Measurements from ENCODE around the gene PAPOLG. TPM values are rescaled to one million over a fixed set of nuclear protein-coding genes. Genes with fewer than 3 reads are reported as not detected.
A peak's percentile ranks its signal among the peaks of the same experiment; 100 is the strongest.

Gene PAPOLG
- total RNA-seq, 2 experiments from 2014 or later: 25.9 to 26.2 TPM

GRCh38 chr2:60741576-60741975 lies 14.5 kb upstream of the PAPOLG start:
- Mint-ChIP-seq H3K4me3 (no peak overlapping the region), H3K36me3 (no peaks in the 10 kb centered on the region), H3K4me1 (peaks cover 18% of the 10 kb centered on the region), H3K9me3 (peaks cover 2% of the 10 kb centered on the region), H3K27ac (no peak overlapping the region), H3K27me3 (peaks cover 33% of the 10 kb centered on the region)
- no peak for ATAC-seq (ENCODE audit: low read depth)
- no peak for DNase-seq
- POLR2A ChIA-PET: no interaction called here

GRCh38 chr2:60742419-60742818 lies 13.6 kb upstream of the PAPOLG start:
- Mint-ChIP-seq H3K36me3 (no peaks in the 10 kb centered on the region), H3K9me3 (peaks cover 2% of the 10 kb centered on the region), H3K4me3 (no peak overlapping the region), H3K4me1 (peaks cover 18% of the 10 kb centered on the region), H3K27me3 (peaks cover 26% of the 10 kb centered on the region), H3K27ac (no peak overlapping the region)
- ATAC-seq (ENCODE audit: low read depth): no peak
- POLR2A ChIA-PET: no interaction called here
- DNase-seq: no peak

GRCh38 chr2:60745330-60745729 lies 10.7 kb upstream of the PAPOLG start:
- Mint-ChIP-seq H3K9me3 (no peaks in the 10 kb centered on the region), H3K27ac (peak overlapping the region; percentile 77), H3K4me3 (no peak overlapping the region), H3K27me3 (peaks cover 13% of the 10 kb centered on the region), H3K4me1 (peaks cover 18% of the 10 kb centered on the region), H3K36me3 (no peaks in the 10 kb centered on the region)
- DNase-seq (no peak), ATAC-seq (ENCODE audit: low read depth) (peak; percentile 17)
- POLR2A ChIA-PET: interaction anchor here (1.3 to 2.2 kb wide), 2 partner anchors 10 to 11 kb away, joined by 3 to 8 read pairs; partner anchors contain the start of gene PAPOLG

- peaks cover 14% of the 10 kb centered on the region for H3K27me3 Mint-ChIP-seq
- H3K4me3 Mint-ChIP-seq: peak overlapping the region; percentile 60
- ATAC-seq (ENCODE audit: low read depth): peak; percentile 86
- peak; percentile 46 for DNase-seq
- POLR2A ChIA-PET: interaction anchor here (2.5 kb wide), 1 partner anchor 10 kb away, joined by 11 read pairs; the partner anchor contains the start of gene PAPOLG
- H3K9me3 Mint-ChIP-seq: no peaks in the 10 kb centered on the region
- H3K36me3 Mint-ChIP-seq: no peaks in the 10 kb centered on the region
- H3K4me1 Mint-ChIP-seq: peaks cover 18% of the 10 kb centered on the region
- peak overlapping the region; percentile 77 for H3K27ac Mint-ChIP-seq
Observed at GRCh38 chr2:60745761-60746160, 10.3 kb upstream of the PAPOLG start.

- Mint-ChIP-seq H3K27me3 (peaks cover 17% of the 10 kb centered on the region), H3K36me3 (no peaks in the 10 kb centered on the region), H3K4me3 (peak overlapping the region; percentile 42), H3K4me1 (peaks cover 18% of the 10 kb centered on the region), H3K9me3 (no peaks in the 10 kb centered on the region), H3K27ac (peak overlapping the region; percentile 77)
- POLR2A ChIA-PET: interaction anchor here (2.5 kb wide), 1 partner anchor 10 kb away, joined by 11 read pairs; the partner anchor contains the start of gene PAPOLG
- DNase-seq: no peak
- no peak for ATAC-seq (ENCODE audit: low read depth)
Observed at GRCh38 chr2:60746318-60746717, 9.8 kb upstream of the PAPOLG start.

- Mint-ChIP-seq H3K27me3 (no peaks in the 10 kb centered on the region), H3K27ac (no peak overlapping the region), H3K36me3 (peaks cover 28% of the 10 kb centered on the region), H3K4me1 (peaks cover 23% of the 10 kb centered on the region), H3K9me3 (no peaks in the 10 kb centered on the region), H3K4me3 (no peak overlapping the region)
- DNase-seq (no peak), ATAC-seq (ENCODE audit: low read depth) (no peak)
- POLR2A ChIA-PET: interaction anchor here (0.6 kb wide), 1 partner anchor 248 kb away, joined by 3 read pairs; no protein-coding TSS in a partner anchor
Observed at GRCh38 chr2:60759654-60760053, 3.6 kb downstream of the PAPOLG start.

GRCh38 chr2:60764736-60765534 lies 8.9 kb downstream of the PAPOLG start:
- ATAC-seq (ENCODE audit: low read depth) (no peak), DNase-seq (no peak)
- H3K4me3 Mint-ChIP-seq: no peak overlapping the region
- H3K27ac Mint-ChIP-seq: no peak overlapping the region
- H3K4me1 Mint-ChIP-seq: peaks cover 3% of the 10 kb centered on the region
- peaks cover 44% of the 10 kb centered on the region for H3K36me3 Mint-ChIP-seq
- no peaks in the 10 kb centered on the region for H3K27me3 Mint-ChIP-seq
- no peaks in the 10 kb centered on the region for H3K9me3 Mint-ChIP-seq
- POLR2A ChIA-PET: interaction anchor here (1.2 to 1.4 kb wide), 2 partner anchors 8 to 9 kb away, joined by 3 to 5 read pairs; partner anchors contain the start of gene PAPOLG

GRCh38 chr2:60766283-60766682 lies 10.2 kb downstream of the PAPOLG start:
- Mint-ChIP-seq H3K4me1 (peaks cover 3% of the 10 kb centered on the region), H3K9me3 (no peaks in the 10 kb centered on the region), H3K36me3 (peaks cover 37% of the 10 kb centered on the region), H3K27me3 (no peaks in the 10 kb centered on the region), H3K4me3 (no peak overlapping the region), H3K27ac (no peak overlapping the region)
- POLR2A ChIA-PET: interaction anchor here (1.4 kb wide), 1 partner anchor 10 kb away, joined by 5 read pairs; the partner anchor contains the start of gene PAPOLG
- no peak for ATAC-seq (ENCODE audit: low read depth)
- DNase-seq: no peak

- H3K27me3 Mint-ChIP-seq: no peaks in the 10 kb centered on the region
- peaks cover 27% of the 10 kb centered on the region for H3K36me3 Mint-ChIP-seq
- no peak overlapping the region for H3K4me3 Mint-ChIP-seq
- no peaks in the 10 kb centered on the region for H3K4me1 Mint-ChIP-seq
- H3K9me3 Mint-ChIP-seq: no peaks in the 10 kb centered on the region
- ATAC-seq (ENCODE audit: low read depth): no peak
- POLR2A ChIA-PET: no interaction called here
- DNase-seq: no peak
- H3K27ac Mint-ChIP-seq: no peak overlapping the region
Observed at GRCh38 chr2:60771508-60771907, 15.4 kb downstream of the PAPOLG start.

GRCh38 chr2:60775048-60775639 lies 19.1 kb downstream of the PAPOLG start:
- H3K36me3 Mint-ChIP-seq: peaks cover 22% of the 10 kb centered on the region
- no peaks in the 10 kb centered on the region for H3K9me3 Mint-ChIP-seq
- H3K4me1 Mint-ChIP-seq: no peaks in the 10 kb centered on the region
- DNase-seq (no peak), ATAC-seq (ENCODE audit: low read depth) (no peak)
- no peak overlapping the region for H3K4me3 Mint-ChIP-seq
- POLR2A ChIA-PET: no interaction called here
- H3K27me3 Mint-ChIP-seq: no peaks in the 10 kb centered on the region
- no peak overlapping the region for H3K27ac Mint-ChIP-seq

GRCh38 chr2:60778352-60778751 lies 22.3 kb downstream of the PAPOLG start:
- H3K4me1 Mint-ChIP-seq: no peaks in the 10 kb centered on the region
- H3K4me3 Mint-ChIP-seq: no peak overlapping the region
- H3K27me3 Mint-ChIP-seq: no peaks in the 10 kb centered on the region
- POLR2A ChIA-PET: no interaction called here
- ATAC-seq (ENCODE audit: low read depth) (no peak), DNase-seq (no peak)
- no peak overlapping the region for H3K27ac Mint-ChIP-seq
- peaks cover 21% of the 10 kb centered on the region for H3K36me3 Mint-ChIP-seq
- no peaks in the 10 kb centered on the region for H3K9me3 Mint-ChIP-seq

GRCh38 chr2:60779426-60779825 lies 23.4 kb downstream of the PAPOLG start:
- no peaks in the 10 kb centered on the region for H3K4me1 Mint-ChIP-seq
- H3K27me3 Mint-ChIP-seq: no peaks in the 10 kb centered on the region
- no peaks in the 10 kb centered on the region for H3K9me3 Mint-ChIP-seq
- POLR2A ChIA-PET: no interaction called here
- H3K4me3 Mint-ChIP-seq: no peak overlapping the region
- no peak for ATAC-seq (ENCODE audit: low read depth)
- no peak for DNase-seq
- H3K36me3 Mint-ChIP-seq: peaks cover 21% of the 10 kb centered on the region
- no peak overlapping the region for H3K27ac Mint-ChIP-seq

GRCh38 chr2:60780721-60781120 lies 24.7 kb downstream of the PAPOLG start:
- DNase-seq (no peak), ATAC-seq (ENCODE audit: low read depth) (no peak)
- H3K9me3 Mint-ChIP-seq: no peaks in the 10 kb centered on the region
- H3K27ac Mint-ChIP-seq: no peak overlapping the region
- no peaks in the 10 kb centered on the region for H3K4me1 Mint-ChIP-seq
- H3K27me3 Mint-ChIP-seq: no peaks in the 10 kb centered on the region
- H3K4me3 Mint-ChIP-seq: no peak overlapping the region
- peaks cover 24% of the 10 kb centered on the region for H3K36me3 Mint-ChIP-seq
- POLR2A ChIA-PET: interaction anchor here (0.5 kb wide), 1 partner anchor 55 kb away, joined by 3 read pairs; no protein-coding TSS in a partner anchor

- Mint-ChIP-seq H3K9me3 (no peaks in the 10 kb centered on the region), H3K27me3 (no peaks in the 10 kb centered on the region), H3K4me3 (no peak overlapping the region), H3K36me3 (peaks cover 24% of the 10 kb centered on the region), H3K27ac (no peak overlapping the region), H3K4me1 (peaks cover 9% of the 10 kb centered on the region)
- ATAC-seq (ENCODE audit: low read depth) (no peak), DNase-seq (no peak)
- POLR2A ChIA-PET: no interaction called here
Observed at GRCh38 chr2:60793169-60793568, 37.1 kb downstream of the PAPOLG start.
